Activated CD4-positive, CD25-positive, alpha-beta regulatory T cell treated with anti-CD3 and anti-CD28 coated beads, Interleukin-2, amount 50 U/mL, for 24 hours (primary cell): ENCODE results near the gene CCDC192.
A peak's percentile ranks its signal among the peaks of the same experiment; 100 is the strongest.
"Not testable (repeated sequence)": the region's sequence is repeated elsewhere in the genome, so short reads cannot be mapped to it uniquely, and the experiment has no call there.

Experiments used
- ATAC-seq, 2 donors: fragments of 150-1000 bp; cut with Tn5 transposase; one replicate each; pipeline ENCODE4 v1.10.0; 2021; ENCODE audit warnings: mild to moderate bottlenecking in 1 of 2, moderate library complexity in 1 of 2

Gene CCDC192

GRCh38 chr5:127766676-127767335 is 63.6 kb downstream of the CCDC192 start:
- no peak for ATAC-seq

GRCh38 chr5:127769386-127769785 is 66.2 kb downstream of the CCDC192 start:
- ATAC-seq: no peak

GRCh38 chr5:127770272-127770671 is 67.1 kb downstream of the CCDC192 start:
- no peak for ATAC-seq

- no peak for ATAC-seq
Measured at GRCh38 chr5:127772531-127772930, 69.3 kb downstream of the CCDC192 start.

GRCh38 chr5:127774221-127774620 is 71.0 kb downstream of the CCDC192 start:
- no peak for ATAC-seq

- no peak for ATAC-seq
Measured at GRCh38 chr5:127776477-127776876, 73.3 kb downstream of the CCDC192 start.

GRCh38 chr5:127777957-127778356 is 74.8 kb downstream of the CCDC192 start:
- no peak for ATAC-seq

GRCh38 chr5:127782450-127782849 is 79.3 kb downstream of the CCDC192 start:
- not testable (repeated sequence) for ATAC-seq

- peak; percentile 48 to 67 for ATAC-seq
Measured at GRCh38 chr5:127785098-127785927, 82.1 kb downstream of the CCDC192 start.

GRCh38 chr5:127791439-127791838 is 88.2 kb downstream of the CCDC192 start:
- ATAC-seq: no peak

- ATAC-seq: not testable (repeated sequence)
Measured at GRCh38 chr5:127791908-127792307, 88.7 kb downstream of the CCDC192 start.

- no peak for ATAC-seq
Measured at GRCh38 chr5:127793052-127793451, 89.9 kb downstream of the CCDC192 start.

GRCh38 chr5:127793879-127794278 is 90.7 kb downstream of the CCDC192 start:
- no peak for ATAC-seq

- ATAC-seq: no peak
Measured at GRCh38 chr5:127796211-127796610, 93.0 kb downstream of the CCDC192 start.

GRCh38 chr5:127799293-127799905 is 96.2 kb downstream of the CCDC192 start:
- no peak for ATAC-seq

GRCh38 chr5:127801751-127802476 is 98.7 kb downstream of the CCDC192 start:
- no peak for ATAC-seq

GRCh38 chr5:127802477-127802865 is 99.3 kb downstream of the CCDC192 start:
- no peak for ATAC-seq

GRCh38 chr5:127804886-127805426 is 101.8 kb downstream of the CCDC192 start:
- ATAC-seq: no peak

- ATAC-seq: no peak
Measured at GRCh38 chr5:127805448-127805847, 102.3 kb downstream of the CCDC192 start.

- no peak for ATAC-seq
Measured at GRCh38 chr5:127806776-127807175, 103.6 kb downstream of the CCDC192 start.

- ATAC-seq: no peak
Measured at GRCh38 chr5:127809533-127809932, 106.3 kb downstream of the CCDC192 start.

GRCh38 chr5:127810017-127810416 is 106.8 kb downstream of the CCDC192 start:
- ATAC-seq: no peak
